Measurements from ENCODE around the gene CNST.

- TF ChIP-seq CTCF (IDR thresholded peaks at IDR 0.05) (no peak), POLR2A (IDR thresholded peaks at IDR 0.05) (no peak)
Observed at GRCh38 chr1:246658567-246658966, 92.3 kb downstream of the CNST start.
